Measurements from ENCODE around the gene NCOA3.
"Not testable (repeated sequence)": the region's sequence is repeated elsewhere in the genome, so short reads cannot be mapped to it uniquely, and the experiment has no call there.

NCOA3 gene

DNA sequence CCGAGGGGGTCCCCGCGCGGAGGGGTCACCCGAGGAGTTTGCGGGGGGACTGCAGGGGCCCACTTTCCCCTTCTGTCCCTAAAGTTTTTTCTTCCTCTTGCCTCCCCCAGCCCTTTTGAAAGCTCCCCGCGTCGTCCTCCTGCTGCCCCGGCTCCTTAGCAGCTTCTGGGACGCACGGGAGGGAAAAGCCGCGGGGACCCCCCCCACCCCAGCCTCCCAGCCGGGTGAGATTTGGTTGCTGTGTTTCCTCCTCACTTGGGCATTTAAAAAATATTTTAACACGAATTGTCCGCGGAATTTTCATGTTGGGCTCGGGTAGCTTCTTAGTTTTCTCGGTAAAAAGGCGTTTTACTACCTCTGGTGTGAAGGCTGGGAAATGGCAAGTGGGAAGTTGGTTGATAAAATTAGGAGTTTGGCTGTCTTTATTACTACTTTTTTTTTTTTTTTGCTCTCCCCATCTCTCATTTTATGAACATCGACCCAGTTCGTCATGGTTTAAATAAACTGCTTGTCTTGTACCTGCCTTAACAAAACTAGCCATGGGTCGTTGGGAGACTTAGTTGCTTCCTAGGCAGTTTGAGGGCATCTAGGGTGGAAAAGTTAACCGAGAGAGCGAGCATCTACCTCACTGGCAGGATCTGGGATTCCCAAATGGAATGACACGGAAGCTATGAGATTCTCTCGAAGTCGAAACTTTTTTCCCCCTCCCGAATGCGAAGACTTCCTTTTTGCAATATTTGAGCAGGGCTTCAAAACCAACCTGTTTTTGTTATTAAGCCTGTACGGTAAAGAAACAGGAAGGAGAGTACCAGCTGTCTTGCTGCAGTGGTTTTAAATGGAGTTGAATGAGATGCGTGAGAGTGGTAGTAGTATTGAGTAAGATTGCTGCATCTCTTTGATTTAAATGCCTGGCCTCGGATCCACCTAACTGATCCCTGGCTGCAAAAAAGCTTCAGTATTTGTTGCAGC lies 868 bp downstream of the NCOA3 start:
- no peak for DNase-seq

DNA sequence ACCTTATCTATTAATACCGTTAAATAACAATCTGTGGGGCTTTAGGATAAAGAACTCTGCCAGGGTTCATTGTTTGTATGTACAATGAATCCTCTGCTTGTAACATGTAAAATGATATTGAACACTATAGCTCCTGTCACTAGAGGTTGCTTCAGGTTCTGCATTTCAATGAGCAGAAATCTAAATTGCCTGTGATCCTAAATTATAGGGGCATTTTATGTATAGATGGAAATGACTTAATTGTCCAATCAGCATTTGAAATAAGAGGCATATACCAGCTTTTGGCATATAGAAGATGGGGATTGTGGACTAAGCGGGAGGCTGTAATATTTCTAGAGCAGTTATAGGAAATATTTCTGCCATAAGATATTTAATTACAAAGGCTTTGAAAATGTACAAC lies 2.0 kb downstream of the NCOA3 start:
- DNase-seq: no peak

DNA sequence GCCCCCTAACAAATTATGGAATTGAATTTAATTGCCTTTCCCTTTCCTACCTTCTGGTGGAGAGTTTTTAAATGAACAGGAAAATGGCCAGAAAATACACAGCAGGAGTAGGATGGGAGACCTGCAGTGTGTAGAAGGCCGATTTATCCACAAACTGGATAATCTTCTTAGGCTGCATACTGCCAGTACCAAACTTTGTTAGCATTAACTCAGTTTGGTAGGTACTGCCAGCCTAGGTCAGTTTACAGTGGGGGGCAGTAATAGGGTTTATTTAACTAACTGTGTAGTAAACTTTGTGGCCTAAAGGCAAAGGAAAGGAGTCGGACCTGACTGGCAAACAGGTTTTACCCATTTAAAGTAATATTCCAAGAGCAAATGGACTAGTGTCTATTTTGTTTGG lies 4.6 kb downstream of the NCOA3 start:
- no peak for DNase-seq

DNA sequence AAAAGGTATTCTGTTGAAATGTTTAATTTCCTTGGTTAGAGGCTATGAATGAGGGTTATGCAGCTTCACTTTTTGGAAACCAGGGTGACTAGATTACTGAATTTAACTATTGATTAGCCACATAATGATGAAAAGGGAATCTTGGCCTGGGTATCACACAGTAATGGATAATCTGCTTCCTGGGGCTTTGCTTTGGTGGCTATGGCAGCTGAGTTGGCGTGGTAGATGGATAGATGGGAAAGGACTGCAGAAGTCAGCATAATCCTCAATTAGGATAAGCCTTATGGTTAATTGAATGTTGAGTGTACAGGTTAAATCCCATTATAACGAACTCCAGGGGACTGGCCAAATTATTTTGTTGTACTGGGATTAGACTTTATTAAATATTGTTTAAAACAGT lies 5.2 kb downstream of the NCOA3 start:
- DNase-seq: no peak

DNA sequence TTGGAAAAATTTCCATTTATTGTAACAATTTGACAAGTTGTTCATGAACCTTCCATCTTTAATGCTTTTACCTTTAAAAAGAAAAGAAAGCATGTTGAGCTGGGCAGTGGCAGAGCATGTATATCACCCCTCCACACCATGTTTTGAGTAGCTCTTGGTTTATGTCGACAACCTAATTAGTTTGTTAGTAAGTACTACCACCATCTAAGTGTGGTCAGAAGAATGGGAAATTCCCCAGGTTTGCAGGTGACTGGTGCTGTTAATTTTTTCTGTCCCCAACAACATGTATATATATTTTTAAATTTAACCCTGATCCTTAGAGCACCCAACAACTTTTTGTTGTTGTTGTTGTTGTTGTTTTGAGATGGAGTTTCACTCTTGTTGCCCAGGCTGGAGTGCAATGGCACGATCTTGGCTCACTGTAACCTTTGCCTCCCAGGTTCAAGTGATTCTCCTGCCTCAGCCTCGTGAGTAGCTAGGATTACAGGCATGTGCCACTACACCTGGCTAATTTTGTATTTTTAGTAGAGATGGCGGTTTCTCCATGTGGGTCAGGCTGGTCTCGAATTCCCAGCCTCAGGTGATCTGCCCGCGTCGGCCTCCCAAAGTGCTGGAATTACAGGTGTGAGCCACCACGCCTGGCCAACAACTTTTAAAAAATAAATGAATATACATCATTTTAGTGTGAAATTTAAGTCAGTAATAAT lies 5.7 kb downstream of the NCOA3 start:
- DNase-seq: not testable (repeated sequence)

DNA sequence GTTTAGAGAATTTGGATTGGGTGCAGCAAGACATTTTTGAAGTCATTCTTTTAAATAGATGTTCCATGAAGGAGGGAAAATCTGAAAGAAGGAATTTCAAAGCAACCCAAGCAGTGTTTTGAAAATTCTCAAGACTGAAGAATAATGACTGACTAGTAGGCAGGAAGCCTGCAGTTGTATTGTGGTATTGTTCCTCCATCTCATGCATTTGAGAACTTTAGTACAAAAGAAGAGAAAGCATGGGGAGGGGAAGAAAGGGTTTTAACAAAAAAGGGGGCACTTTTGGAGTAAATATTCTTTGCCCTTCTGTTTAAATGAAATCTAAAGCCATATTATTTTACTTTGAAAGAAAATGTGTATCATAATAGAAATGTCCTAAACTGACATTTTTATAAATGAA lies 6.6 kb downstream of the NCOA3 start:
- DNase-seq: no peak

DNA sequence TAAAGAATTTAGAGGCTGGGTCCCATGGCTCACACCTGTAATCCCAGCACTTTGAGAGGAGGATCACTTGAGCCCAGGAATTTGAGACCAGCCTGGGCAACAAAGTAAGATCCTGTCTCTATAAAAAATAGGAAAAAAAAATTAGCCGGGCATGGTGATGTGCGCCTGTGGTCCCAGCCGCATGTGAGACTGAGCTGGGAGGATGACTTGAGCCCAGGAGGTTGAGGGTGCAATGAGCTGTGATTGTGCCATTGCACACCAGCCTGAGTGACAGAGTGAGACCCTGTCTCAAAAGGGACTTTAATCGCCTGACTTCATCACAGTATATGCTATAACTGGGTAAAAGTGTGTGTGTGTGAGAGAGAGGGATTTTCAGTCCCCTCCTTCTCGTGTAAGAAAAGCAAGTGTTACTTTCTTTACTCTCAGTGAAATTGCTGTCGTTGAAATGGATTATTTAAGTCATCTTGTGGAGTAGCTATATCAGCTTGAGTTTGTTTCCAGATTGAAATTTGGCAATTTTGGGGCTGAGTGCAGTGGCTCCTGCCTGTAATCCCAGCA lies 7.5 kb downstream of the NCOA3 start:
- no peak for DNase-seq

DNA sequence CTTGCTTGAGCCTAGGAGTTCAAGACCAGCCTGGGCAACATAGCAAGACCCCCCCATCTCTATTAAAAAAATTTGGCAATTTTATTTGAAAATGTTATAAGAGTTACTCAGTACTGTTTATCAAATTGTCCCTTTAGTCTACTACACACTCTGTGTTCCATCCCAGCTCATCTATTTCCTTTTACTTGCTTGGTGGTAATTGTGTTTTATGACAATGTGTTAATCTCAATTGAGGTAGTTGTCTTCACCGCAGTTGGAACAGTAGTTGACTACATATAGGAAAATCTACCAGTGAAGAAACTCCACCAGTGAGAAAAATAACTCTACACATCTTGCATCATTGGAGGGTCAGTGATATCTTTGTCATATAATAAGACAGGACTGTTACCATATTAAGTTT lies 8.0 kb downstream of the NCOA3 start:
- DNase-seq: no peak

DNA sequence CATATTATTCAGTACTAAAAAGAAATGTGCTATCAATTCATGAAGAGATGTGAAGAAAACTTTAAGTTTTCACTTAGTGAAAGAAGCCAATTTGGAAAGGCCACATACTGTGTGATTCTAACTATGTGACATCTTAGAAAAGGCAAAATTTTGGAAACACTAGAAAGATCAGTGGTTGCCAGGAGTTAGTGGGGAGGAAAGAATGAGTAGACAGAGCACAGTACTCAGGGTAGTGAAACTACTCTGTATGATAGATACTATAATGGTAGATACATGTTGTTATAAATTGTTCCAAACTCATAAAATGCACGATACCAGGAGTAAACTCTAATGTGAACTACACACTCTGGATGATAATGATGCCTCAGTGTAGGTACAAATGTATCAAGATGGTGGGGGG lies 14.2 kb downstream of the NCOA3 start:
- DNase-seq: no peak

DNA sequence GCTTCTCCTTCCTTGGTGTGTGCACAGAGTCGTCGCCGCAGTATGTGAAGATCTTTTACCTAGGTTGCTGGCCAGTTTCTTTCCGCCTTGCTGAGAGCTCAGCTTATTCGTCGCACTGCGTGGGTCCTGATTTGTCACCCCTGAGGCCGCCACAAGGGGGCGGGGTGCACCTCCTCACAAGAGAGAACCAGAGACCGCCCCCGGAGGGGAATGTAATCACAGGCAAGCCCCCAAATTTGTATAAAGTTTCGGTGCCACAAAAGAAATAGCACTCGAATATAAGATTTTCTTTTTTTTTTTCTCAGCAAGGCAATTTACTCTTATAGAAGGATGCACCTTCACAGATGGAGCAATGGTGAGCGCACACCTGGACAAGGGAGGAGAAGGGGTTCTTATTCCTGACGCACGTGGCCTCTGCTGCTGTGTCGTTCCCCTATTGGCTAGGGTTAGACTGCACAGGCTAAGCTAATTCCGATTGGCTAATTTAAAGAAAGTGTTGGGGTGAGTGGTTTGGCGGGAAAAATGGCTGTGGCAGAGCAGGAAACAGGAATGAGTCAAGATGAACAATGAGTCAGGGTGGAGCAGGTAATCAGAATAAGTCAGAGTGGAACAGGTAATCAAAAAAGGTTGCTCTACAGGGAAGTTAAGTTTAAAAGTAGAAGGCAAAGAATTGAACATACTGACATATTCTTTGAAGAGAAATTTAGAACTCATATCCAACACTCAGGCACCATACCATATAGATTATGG lies 19.5 kb downstream of the NCOA3 start:
- no peak for DNase-seq

DNA sequence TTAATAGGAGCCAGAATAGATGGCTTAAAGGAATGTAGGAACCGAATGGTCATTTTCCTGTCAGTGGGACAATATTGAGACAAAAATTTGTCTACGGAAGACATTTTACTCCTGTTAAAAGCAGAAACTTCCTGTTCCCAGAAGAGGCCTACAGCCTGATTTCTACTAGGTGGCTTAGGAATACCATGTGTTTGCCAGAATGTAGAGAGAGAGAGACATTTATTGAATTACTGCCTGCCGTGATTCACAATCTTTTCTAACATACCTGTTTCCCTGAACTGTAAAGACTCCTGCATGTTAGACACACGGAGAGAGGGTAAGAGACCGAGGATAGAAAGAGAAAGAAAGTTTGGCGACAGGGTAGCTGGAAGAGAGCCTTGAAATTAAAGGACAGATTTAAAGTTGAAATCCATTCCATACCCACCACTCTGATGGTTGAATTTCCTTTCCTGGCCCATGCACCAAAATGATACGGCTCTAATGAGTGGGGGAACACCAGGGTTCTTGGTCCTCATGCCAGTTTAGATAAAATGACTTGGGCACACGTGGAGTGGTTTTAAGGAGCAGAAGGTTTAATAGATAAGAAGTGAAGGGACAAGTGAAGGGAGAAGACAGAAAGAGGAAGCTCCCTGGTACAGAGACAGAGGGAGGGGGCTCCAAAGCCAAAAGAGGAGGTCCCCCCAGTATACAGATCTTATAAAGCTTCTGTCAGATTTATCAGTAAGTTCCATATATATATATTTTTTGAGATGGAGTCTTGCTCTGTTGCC lies 22.5 kb downstream of the NCOA3 start:
- DNase-seq: no peak

DNA sequence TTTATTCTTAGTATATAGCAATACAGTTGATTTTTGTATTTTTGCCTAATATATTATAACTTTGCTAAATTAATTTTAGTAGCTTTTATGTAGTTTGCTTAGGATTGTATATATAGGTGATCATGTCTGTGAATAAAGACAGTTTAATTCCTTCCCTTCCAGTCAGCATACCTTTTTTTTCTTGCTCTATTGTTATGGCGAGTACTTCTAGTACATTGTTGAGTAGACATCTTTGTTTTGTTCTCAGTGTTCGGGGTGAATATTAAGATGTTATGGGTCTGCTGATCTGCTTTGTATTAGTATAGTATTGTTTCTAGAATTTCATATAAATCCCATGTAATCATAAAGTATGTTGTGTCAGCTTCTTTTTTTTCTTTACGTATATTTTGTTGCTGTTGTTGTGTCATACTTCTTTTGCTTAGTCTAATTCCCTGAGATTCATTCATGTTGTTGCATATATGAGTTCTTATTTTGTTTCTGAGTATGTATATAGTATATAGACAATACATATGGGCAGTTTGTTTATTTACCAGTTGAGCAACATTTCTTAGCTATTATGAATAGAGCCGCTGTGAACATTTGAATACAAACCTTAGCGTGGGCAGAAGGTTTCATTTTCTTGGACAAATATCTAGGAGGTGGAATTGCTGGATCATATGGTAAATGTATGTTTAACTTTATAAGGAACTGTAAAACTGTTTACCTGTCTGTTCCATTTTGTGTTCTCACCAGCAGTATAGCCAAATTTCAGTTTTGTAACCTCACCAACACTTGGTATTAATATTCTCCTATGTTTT lies 25.5 kb downstream of the NCOA3 start:
- DNase-seq: no peak

DNA sequence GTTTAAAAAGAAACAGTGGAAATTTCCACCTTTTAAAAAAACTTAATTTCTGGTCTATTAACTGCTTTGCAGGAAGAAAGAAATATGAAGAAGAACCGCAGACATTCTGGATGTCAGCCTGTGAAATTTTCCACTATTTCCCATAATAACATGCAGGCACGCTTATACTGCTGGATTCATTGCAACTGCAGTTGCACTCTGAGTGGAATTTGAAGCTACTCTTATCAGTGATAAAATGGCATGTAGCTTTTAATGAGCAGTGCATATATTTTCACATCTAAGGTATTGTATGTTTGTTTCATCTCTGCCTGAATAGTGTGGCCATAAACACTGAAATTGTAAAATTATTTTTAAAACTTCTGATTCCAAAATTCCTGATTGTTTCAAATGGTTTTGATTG lies 28.2 kb downstream of the NCOA3 start:
- no peak for DNase-seq

DNA sequence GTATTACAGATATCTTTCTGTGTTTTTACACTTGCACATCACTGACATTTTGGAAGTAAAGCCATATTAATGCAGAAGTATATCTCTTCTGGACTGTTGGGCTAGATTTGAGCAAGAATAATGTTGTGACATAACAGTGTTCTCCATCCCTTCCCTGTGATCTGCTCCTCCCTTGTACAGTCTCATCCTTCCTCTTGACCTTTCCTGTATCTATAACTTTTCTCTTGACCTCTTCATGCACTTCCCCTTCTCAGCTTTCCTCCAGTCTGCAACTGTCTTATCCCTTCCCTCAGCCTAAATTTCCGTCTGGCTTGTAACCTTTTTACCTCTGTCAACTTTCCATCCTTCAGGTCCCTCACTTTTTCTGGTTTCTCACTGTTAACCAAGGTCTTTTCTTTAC lies 29.8 kb downstream of the NCOA3 start:
- DNase-seq: no peak

DNA sequence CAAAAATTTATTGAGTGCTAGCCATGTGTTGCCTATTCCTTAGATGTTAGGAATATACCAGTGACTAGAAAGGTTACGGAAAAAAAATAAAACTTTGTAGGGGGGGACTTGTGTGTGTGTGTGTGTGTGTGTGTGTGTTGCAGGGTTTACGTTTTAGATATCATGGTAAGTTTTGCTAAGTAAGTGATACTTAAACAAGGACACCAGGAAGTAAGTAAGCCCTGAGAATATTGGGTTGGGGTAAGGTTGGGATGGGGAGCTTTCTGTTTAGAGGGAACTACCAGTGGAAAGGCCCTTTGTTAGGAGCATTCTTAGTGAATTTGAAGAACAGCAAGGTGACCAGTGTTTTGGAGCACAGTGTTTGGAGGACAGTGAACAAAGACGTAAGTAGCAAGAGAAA lies 30.3 kb downstream of the NCOA3 start:
- DNase-seq: no peak

DNA sequence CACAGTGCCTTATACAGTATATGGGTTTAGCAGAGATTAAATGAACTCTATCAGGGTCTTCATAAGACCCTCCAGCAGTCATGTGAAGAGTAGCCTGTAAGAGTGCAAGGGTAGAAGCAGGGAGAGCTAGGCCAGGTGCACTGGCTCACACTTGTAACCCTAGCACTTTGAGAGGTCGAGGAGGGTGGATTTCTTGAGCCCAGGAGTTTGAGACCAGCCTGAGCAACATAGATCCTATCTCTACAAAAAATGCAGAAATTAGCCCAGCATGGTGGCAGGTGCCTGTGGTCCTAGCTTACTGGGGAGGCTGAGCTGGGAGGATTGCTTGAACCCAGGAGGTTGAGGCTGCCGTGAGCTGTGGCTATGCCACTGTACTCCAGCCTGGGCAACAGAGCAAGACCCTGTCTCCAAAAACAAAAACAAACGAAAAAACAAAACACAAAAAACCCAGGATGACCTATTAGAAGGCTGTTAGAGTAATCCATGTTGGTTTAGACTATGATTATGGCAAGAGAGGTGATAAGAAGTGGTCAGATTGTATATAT lies 31.9 kb downstream of the NCOA3 start:
- DNase-seq: no peak

DNA sequence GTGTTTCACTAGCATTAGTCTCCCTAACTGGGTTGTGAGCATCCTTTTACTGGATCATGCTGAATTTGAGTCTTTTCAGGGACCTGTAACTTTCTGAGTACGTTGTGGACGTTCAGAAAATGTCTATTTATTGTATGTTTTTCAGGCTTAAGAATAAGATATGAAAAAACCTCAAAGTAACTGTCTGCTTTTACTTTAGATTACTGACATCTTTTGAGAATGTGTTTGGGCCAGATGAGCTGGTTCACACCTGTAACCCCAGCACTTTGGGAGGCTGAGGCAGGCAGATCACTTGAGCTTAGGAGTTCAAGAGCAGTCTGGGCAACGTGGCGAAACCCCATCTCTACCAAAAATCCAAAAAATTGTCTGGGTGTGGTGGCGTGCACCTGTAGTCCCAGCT lies 32.7 kb downstream of the NCOA3 start:
- no peak for DNase-seq

DNA sequence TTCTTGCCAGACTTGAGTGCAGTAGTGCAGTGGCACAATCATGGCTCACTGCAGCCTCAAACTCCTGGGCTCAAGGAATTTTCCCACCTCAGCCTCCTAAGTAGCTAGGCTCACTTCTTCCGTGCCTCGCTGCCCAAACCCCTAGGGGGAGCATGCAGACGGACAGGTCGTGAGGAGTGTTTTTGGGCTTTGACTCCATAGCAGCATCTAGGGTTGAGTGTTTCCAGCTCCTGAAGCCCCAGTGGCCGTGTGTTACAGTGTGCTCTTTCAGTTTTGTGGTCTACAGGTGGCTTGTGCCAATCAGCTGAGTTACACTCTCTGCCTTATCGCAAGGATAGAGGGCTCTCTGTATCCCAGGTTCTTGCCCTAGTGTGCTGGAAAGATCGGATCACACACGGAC lies 33.4 kb downstream of the NCOA3 start:
- no peak for DNase-seq

DNA sequence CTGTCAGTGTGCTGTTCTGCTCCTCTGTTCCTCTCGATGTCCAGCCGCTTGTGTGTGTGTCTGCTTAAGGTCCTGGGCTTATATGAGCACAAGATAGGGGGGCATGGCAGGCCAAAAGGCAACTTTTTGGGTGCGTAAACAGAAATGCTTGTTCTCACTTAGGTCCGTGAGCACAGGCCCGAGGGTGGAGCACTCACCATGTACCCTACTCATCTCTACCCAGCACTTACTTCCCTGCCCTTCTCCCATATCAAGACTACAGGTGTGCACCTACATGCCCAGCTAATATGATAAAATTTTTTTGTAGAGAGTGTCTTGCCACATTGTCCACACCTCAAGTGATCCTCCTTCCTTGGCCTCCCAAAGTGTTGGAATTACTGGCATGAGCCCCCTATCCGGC lies 34.3 kb downstream of the NCOA3 start:
- no peak for DNase-seq

DNA sequence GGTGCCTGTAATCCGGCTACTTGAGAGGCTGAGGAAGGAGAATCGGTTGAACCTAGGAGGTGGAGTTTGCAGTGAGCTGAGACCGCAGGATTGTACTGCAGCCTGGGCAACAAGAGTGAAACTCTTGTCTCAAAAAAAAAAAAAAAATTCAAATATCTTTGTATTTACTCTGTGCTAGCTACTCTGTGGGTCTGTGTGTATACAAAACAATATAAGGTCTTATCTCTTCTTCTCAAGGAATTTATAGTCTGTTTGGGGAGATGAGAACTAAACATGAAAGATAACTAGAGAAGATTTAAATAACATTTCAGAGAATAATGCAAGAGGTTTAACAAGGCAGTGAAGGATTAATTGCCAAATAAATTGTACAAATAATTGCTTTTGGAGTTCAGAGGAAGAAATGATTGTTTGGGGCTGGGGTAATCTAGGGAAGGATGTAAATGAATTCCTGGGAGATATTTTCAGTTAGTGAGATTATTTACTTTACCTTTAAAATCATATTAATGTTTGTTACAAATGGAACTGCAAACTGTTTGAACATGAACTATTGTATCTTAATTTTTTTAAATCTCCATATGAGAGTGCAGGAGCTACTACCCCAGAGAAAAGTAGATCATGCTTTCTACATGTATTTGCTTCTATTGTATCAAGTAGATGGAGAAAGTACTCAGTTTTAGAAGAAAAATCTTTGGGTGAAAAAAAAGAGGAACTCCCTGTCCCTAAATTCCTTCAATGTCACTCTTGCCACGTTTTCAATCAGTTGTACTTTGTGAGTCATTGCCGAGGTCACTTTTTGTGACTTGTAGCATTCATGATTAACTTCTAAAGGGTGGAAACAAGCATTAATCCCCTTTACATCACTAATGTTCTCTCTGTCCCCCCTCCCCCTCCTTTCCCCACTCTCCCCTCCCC lies 39.0 kb downstream of the NCOA3 start:
- no peak for DNase-seq
